ENCODE data around the gene CAPZB. TPM values are rescaled to one million over a fixed set of nuclear protein-coding genes. Genes with fewer than 3 reads are reported as not detected.

Gene CAPZB
- total and polyA plus RNA-seq, 2 donors (not counting 3 experiments of a cell fraction or from before 2014, with no cell fraction given), result 196 to 347 TPM

DNA sequence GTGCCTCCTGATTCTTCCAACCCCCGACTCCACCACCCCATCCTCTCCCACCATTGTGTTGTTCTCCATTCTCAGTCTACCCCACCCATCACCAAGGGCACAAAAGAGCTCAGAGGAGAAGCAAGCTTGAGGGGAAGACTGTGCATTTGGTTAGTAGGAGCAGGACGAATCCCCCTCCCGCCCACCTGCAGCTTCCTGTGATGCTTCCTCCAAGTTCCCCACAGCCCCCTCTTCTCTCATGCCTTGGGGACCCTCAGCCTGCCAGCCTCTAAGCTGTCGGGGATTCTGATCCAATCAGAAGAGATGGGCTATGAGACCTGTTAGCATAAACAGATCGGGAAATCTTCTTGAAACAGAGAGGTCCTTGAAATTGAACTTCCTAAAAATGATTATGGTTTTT, 22.2 kb upstream of the CAPZB start:
- peaks cover 25% of the 10 kb centered on the region for H3K4me1 ChIP-seq (ENCODE audit: control insufficient read depth, extremely low read depth, insufficient read depth, low read length)
- ChIA-PET POLR2A (interaction anchor here (0.7 kb wide), 1 partner anchor 66 kb away, joined by 3 read pairs; no protein-coding TSS in a partner anchor), CTCF (interaction anchor here (0.5 to 0.8 kb wide), 2 partner anchors 48 to 76 kb away, joined by 3 to 4 read pairs; no protein-coding TSS in a partner anchor)
- no peak overlapping the region for H2AFZ ChIP-seq (ENCODE audit: low read depth, low read length)
- H3K9me3 ChIP-seq (replicated peaks; ENCODE audit: control insufficient read depth, insufficient read depth, low read length), result no peaks in the 10 kb centered on the region
- H3K4me3 ChIP-seq (replicated peaks in 1 of 3; ENCODE audit: insufficient read depth in 1 of 3, low read depth in 1 of 3, low read length in 3 of 3), result no peak overlapping the region
- H3K36me3 ChIP-seq (ENCODE audit: control insufficient read depth in 2 of 2, extremely low read depth in 1 of 2, insufficient read depth in 2 of 2, low read length in 2 of 2), result no peaks in the 10 kb centered on the region
- no peak overlapping the region for H3K9ac ChIP-seq (replicated peaks; ENCODE audit: extremely low read depth, insufficient read depth, low read length)
- no peaks in the 10 kb centered on the region for H3K9me1 ChIP-seq (replicated peaks; ENCODE audit: control insufficient read depth, extremely low read depth, insufficient read depth, low read length)
- dilution Hi-C loops (cut with MboI; ENCODE audit: extremely low pct_ligation_motif_present, low sequenced_read_pairs), result no loop called here
- H3K4me2 ChIP-seq (ENCODE audit: insufficient read depth, low read length), result no peak overlapping the region
- FAIRE-seq (no peak), DNase-seq (ENCODE audit: low read depth, low spot score) (no peak)
- TF ChIP-seq EZH2 (IDR thresholded peaks at IDR 0.05; ENCODE audit: borderline replicate concordance, low read depth, low read length, severe bottlenecking) (no peak), FOS (IDR thresholded peaks at IDR 0.05; ENCODE audit: borderline replicate concordance, insufficient read depth, low read length) (no peak), MYC (IDR thresholded peaks at IDR 0.05; ENCODE audit: low read depth, low read length) (no peak), JUN (IDR thresholded peaks at IDR 0.05; ENCODE audit: borderline replicate concordance, insufficient read depth, insufficient read length, low read depth) (no peak), POLR2AphosphoS5 (IDR thresholded peaks at IDR 0.05; ENCODE audit: insufficient read depth, low read depth, low read length) (no peak), POLR2A (IDR thresholded peaks at IDR 0.05; ENCODE audit: low read depth, low read length) (no peak), GATA2 (IDR thresholded peaks at IDR 0.05; ENCODE audit: insufficient read depth, insufficient read length, low read depth, low read length) (no peak)
- TF ChIP-seq, protein P1, sequence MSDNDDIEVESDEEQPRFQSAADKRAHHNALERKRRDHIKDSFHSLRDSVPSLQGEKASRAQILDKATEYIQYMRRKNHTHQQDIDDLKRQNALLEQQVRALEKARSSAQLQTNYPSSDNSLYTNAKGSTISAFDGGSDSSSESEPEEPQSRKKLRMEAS (IDR thresholded peaks at IDR 0.05; ENCODE audit: insufficient read depth, insufficient read length), result no peak
- TF ChIP-seq, protein P2, sequence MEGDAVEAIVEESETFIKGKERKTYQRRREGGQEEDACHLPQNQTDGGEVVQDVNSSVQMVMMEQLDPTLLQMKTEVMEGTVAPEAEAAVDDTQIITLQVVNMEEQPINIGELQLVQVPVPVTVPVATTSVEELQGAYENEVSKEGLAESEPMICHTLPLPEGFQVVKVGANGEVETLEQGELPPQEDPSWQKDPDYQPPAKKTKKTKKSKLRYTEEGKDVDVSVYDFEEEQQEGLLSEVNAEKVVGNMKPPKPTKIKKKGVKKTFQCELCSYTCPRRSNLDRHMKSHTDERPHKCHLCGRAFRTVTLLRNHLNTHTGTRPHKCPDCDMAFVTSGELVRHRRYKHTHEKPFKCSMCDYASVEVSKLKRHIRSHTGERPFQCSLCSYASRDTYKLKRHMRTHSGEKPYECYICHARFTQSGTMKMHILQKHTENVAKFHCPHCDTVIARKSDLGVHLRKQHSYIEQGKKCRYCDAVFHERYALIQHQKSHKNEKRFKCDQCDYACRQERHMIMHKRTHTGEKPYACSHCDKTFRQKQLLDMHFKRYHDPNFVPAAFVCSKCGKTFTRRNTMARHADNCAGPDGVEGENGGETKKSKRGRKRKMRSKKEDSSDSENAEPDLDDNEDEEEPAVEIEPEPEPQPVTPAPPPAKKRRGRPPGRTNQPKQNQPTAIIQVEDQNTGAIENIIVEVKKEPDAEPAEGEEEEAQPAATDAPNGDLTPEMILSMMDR (IDR thresholded peaks at IDR 0.05; ENCODE audit: extremely low read depth in 1 of 2, insufficient read depth in 1 of 2, low read depth in 1 of 2, low read length in 2 of 2), result no peak
- intact Hi-C loops (cut with micrococcal nuclease), result loop anchor here (5.0 kb wide), 1 partner anchor 145 kb away; no protein-coding TSS in a partner anchor
- no peaks in the 10 kb centered on the region for H3K79me2 ChIP-seq (ENCODE audit: control insufficient read depth, insufficient read depth, low read length)
- no peak overlapping the region for H3K27ac ChIP-seq (ENCODE audit: insufficient read depth, low read depth, low read length)
- no peaks in the 10 kb centered on the region for H3K27me3 ChIP-seq (ENCODE audit: control insufficient read depth in 2 of 2, insufficient read depth in 2 of 2, low read length in 2 of 2)
- no TSS peak for BruUV-seq (replicated peaks)
- no peaks in the 10 kb centered on the region for H4K20me1 ChIP-seq (replicated peaks; ENCODE audit: control insufficient read depth, extremely low read depth, insufficient read depth, low read length)
